Transverse colon (tissue), 4 donors: ENCODE data around the gene DRD2. TPM values are rescaled to one million over a fixed set of nuclear protein-coding genes. Genes with fewer than 3 reads are reported as not detected.
"Not testable (repeated sequence)": the region's sequence is repeated elsewhere in the genome, so short reads cannot be mapped to it uniquely, and the experiment has no call there.

Experiments
- DNase-seq: peaks from one replicate; pipeline ENCODE4 v3.0.0-alpha.2; 2019
- H3K27ac ChIP-seq, 4 donors: fragments of 200-600 bp; sonication (generic); 2 replicates each; pipeline ENCODE4 v1.5.1; 2016 to 2018; ENCODE audit warnings: inconsistent platforms in 4 of 4
- H3K27me3 ChIP-seq: fragments of 200-600 bp; sonication (generic); 2 replicates; pipeline ENCODE4 v1.5.1; 2017; ENCODE audit warnings: inconsistent platforms
- H3K36me3 ChIP-seq, 4 donors: fragments of 200-600 bp; sonication (generic); 2 replicates each; pipeline ENCODE4 v1.5.1; 2017 to 2019; ENCODE audit warnings: inconsistent platforms in 4 of 4
- H3K4me1 ChIP-seq, 4 donors: fragments of 200-600 bp; sonication (generic); 2 replicates each; pipeline ENCODE4 v1.5.1; 2017 to 2020; ENCODE audit warnings: inconsistent platforms in 4 of 4
- H3K4me3 ChIP-seq, 4 donors: fragments of 200-600 bp; sonication (generic); 1 replicate in 1 of 4; 2 replicates in 3 of 4; pipeline versions ENCODE4 v1.5.1 to v1.6.1; 2017 to 2019; ENCODE audit warnings: inconsistent platforms in 4 of 4
- H3K9me3 ChIP-seq, 2 donors: fragments of 200-600 bp; sonication (generic); 2 replicates each; pipeline ENCODE4 v1.5.1; 2017 to 2019; ENCODE audit warnings: inconsistent platforms in 2 of 2
- CTCF ChIP-seq, 5 experiments: fragments of 200-600 bp in 3 of 5; fragments of 450-650 bp in 2 of 5; sonication (generic) in 3 of 5; IDR thresholded peaks; 1 replicate in 2 of 5; 2 replicates in 3 of 5; pipeline ENCODE4 v1.5.1; 2016 to 2017; ENCODE audit warnings: antibody characterized with exemption in 5 of 5, inconsistent platforms in 3 of 5, mild to moderate bottlenecking in 2 of 5, moderate library complexity in 1 of 5
- EP300 ChIP-seq: sonication (generic); formaldehyde crosslinking; IDR thresholded peaks from one replicate; pipeline ENCODE4 v1.6.1; 2017; ENCODE audit warnings: antibody characterized with exemption, low read depth
- POLR2A ChIP-seq: fragments of 450-650 bp; IDR thresholded peaks from one replicate; pipeline ENCODE4 v1.6.1; 2016; ENCODE audit warnings: antibody characterized with exemption, mild to moderate bottlenecking, moderate library complexity
- POLR2AphosphoS5 ChIP-seq, 3 donors: sonication (generic); formaldehyde crosslinking; IDR thresholded peaks; one replicate each; pipeline ENCODE4 v1.6.1; 2016; ENCODE audit warnings: antibody characterized with exemption in 3 of 3
- WGBS, 2 donors: methylation state at CpG; one replicate each; pipeline ENCODE4 v1.1.5; 2018; ENCODE audit warnings: low coverage in 1 of 2; 5-methylcytosine and 5-hydroxymethylcytosine counted together
- in situ Hi-C, 4 donors: fragments of 200-750 bp; cut with MboI; loops; one replicate each; pipeline versions ENCODE4 v1.15.0 to v1.15.1; 2017; ENCODE audit warnings: low sequenced_read_pairs in 3 of 4, low pct_ligation_motif_present in 1 of 4, low pct_unique_long_range_greater_than_20kb in 1 of 4
- intact Hi-C: fragments of 100-400 bp; cut with DNase I; formaldehyde crosslinking; loops from one replicate; pipeline ENCODE4 v1.15.1; 2023; ENCODE audit warnings: low total_unique reads
- total RNA-seq, 4 donors: library from RNA; depleted of rRNA; stranded (reverse); fragments of >200 nt; gene quantifications; one replicate each; pipeline ENCODE4 v1.1.0, GENCODE V29; 2016

DRD2 gene
- total RNA-seq: under 1 TPM in 2 of 4 donors, not detected in 2; 0.16 to 0.40 TPM

GRCh38 chr11:113475160-113475761, at the start of gene DRD2:
TSS of gene DRD2 (minus strand) at chr11:113475398. CDS start at chr11:113424651, 50,747 bp downstream.
- Histone ChIP-seq H3K36me3 (no peaks in the 10 kb centered on the region), H3K4me1 (peaks cover 0 to 11% (median 6%) of the 10 kb centered on the region in 4 donors), H3K27me3 (peaks cover 71% of the 10 kb centered on the region), H3K9me3 (no peaks in the 10 kb centered on the region), H3K4me3 (peak within 1 kb of the TSS in 1 of 4 donors; percentile 37), H3K27ac (no peak within 1 kb of the TSS)
- in situ Hi-C loops (no loop called here), intact Hi-C loops (no loop called here)
- no peak for DNase-seq
- WGBS, 2 donors: 17% methylated on average over 17 of the region's 65 CpGs; no CpG with 5 or more reads in 1 of the 2 donors
- no peak for TF ChIP-seq EP300

- in situ Hi-C loops, DNase-seq: not testable (repeated sequence)
- WGBS, 2 donors: 95% methylated on average over 24 of the region's 24 CpGs; no CpG with 5 or more reads in 1 of the 2 donors
Observed at GRCh38 chr11:113523906-113524305, 48.7 kb upstream of the DRD2 start.

GRCh38 chr11:113521737-113522517, 46.7 kb upstream of the DRD2 start:
- in situ Hi-C loops: no loop called here
- H3K9me3 ChIP-seq: no peaks in the 10 kb centered on the region
- no peaks in the 10 kb centered on the region for H3K27me3 ChIP-seq
- DNase-seq: no peak
- H3K27ac ChIP-seq: no peak overlapping the region
- WGBS, 2 donors: 46 to 51% methylated on average over 2 to 3 of the region's 3 CpGs
- TF ChIP-seq POLR2A: no peak
- TF ChIP-seq CTCF (IDR thresholded peaks at IDR 0.05): no peak
- no peak for TF ChIP-seq POLR2AphosphoS5 (IDR thresholded peaks at IDR 0.05)
- TF ChIP-seq EP300: no peak
- no peak overlapping the region for H3K4me3 ChIP-seq
- intact Hi-C loops: no loop called here
- no peaks in the 10 kb centered on the region for H3K36me3 ChIP-seq
- H3K4me1 ChIP-seq: no peaks in the 10 kb centered on the region

More at GRCh38 chr11:113523906-113524305, 48.7 kb upstream of the DRD2 start:
- H3K36me3 ChIP-seq, H3K4me1 ChIP-seq, H3K9me3 ChIP-seq, H3K27ac ChIP-seq, H3K4me3 ChIP-seq, H3K27me3 ChIP-seq, intact Hi-C loops: not testable (repeated sequence)

- Histone ChIP-seq H3K4me1 (no peaks in the 10 kb centered on the region), H3K27ac (no peak overlapping the region), H3K27me3 (no peaks in the 10 kb centered on the region), H3K36me3 (no peaks in the 10 kb centered on the region), H3K9me3 (no peaks in the 10 kb centered on the region), H3K4me3 (no peak overlapping the region)
- in situ Hi-C loops: no loop called here
- 0 to 45% methylated on average over 1 to 4 of the region's 4 CpGs for WGBS, 2 donors
- intact Hi-C loops: no loop called here
- TF ChIP-seq POLR2A (no peak), CTCF (IDR thresholded peaks at IDR 0.05) (no peak), EP300 (no peak)
- no peak for DNase-seq
Observed at GRCh38 chr11:113519989-113520613, 44.9 kb upstream of the DRD2 start.
